Neural progenitor cell (in vitro differentiated cells): Measurements from ENCODE around the gene ZBED3.

Source experiments
- EZH2 ChIP-seq: fragments of 200-600 bp; sonication (generic); IDR thresholded peaks from 2 replicates; pipeline ENCODE4 v1.6.1; 2017; ENCODE audit warnings: antibody characterized with exemption, mild to moderate bottlenecking, moderate library complexity
- TF ChIP-seq, protein P1 (sequence below): fragments of 200-600 bp; sonication (generic); IDR thresholded peaks from 2 replicates; pipeline ENCODE4 v1.5.1; 2017; ENCODE audit warnings: antibody characterized with exemption, mild to moderate bottlenecking

DNA sequence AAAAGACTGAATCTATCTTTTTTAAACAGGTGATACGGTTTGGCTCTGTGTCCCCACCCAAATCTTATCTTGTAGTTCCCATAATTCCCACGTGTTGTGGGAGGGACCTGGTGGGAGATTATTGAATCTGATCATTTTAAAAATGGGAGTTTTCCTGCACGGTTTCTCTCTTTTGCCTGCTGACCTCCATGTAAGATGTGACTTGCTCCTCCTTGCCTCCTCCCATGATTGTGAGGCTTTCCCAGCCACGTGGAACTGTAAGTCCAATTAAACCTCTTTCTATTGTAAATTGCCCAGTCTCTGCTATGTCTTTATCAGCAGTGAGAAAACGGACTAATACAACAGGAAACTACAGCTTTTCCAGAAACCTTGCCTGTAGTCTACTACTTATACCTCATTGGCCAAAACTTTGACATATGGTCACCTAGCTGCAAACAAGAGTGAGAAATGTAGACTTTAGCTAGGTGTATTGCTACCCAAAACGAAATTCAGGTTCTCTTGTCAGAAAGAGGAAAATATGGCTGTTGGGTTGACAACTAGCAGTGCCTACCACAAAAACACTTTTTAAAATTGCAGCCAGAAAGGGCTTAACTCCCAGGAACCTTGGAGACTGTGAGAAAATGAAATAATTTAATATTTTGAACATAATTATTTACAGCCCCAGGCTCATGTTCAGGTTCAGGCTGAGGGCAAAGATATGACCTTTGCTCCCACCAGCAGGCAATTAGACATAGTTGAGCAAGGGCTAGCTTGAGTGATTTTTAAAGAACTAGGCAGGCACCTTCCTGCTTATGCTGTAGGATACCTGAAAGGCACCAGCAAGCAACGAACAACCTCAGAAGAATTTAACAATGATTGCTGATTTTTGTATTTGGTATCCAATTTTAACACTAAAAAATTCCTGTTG is 64.3 kb downstream of the ZBED3 start:
- TF ChIP-seq, protein P1, sequence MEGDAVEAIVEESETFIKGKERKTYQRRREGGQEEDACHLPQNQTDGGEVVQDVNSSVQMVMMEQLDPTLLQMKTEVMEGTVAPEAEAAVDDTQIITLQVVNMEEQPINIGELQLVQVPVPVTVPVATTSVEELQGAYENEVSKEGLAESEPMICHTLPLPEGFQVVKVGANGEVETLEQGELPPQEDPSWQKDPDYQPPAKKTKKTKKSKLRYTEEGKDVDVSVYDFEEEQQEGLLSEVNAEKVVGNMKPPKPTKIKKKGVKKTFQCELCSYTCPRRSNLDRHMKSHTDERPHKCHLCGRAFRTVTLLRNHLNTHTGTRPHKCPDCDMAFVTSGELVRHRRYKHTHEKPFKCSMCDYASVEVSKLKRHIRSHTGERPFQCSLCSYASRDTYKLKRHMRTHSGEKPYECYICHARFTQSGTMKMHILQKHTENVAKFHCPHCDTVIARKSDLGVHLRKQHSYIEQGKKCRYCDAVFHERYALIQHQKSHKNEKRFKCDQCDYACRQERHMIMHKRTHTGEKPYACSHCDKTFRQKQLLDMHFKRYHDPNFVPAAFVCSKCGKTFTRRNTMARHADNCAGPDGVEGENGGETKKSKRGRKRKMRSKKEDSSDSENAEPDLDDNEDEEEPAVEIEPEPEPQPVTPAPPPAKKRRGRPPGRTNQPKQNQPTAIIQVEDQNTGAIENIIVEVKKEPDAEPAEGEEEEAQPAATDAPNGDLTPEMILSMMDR: no peak
- no peak for TF ChIP-seq EZH2
